ENCODE results near the gene EIF2A.

GRCh38 chr3:150583028-150583427 lies 36.4 kb downstream of the EIF2A start:
- TF ChIP-seq CTCF (IDR thresholded peaks at IDR 0.05; ENCODE audit: borderline replicate concordance, extremely low read depth, low read length, poor library complexity, severe bottlenecking) (no peak), EZH2 (IDR thresholded peaks at IDR 0.05; ENCODE audit: borderline replicate concordance, low read depth, low read length, severe bottlenecking) (no peak)

Measured in DND-41 (cell line).